Measurements from ENCODE around the gene OTX2. TPM values are rescaled to one million over a fixed set of nuclear protein-coding genes. Genes with fewer than 3 reads are reported as not detected.

OTX2 gene
- total and polyA plus RNA-seq, 2 of the 13 experiments (the other 11 are each of a cell fraction or from before 2014, with no cell fraction given), result not detected

- H3K36me3 ChIP-seq (replicated peaks in 1 of 2; ENCODE audit: control insufficient read depth in 1 of 2, insufficient read depth in 2 of 2, low read length in 2 of 2), result no peaks in the 10 kb centered on the region
- no peak overlapping the region for H3K4me3 ChIP-seq (replicated peaks in 1 of 3; ENCODE audit: insufficient read depth in 1 of 3, low read depth in 2 of 3, low read length in 3 of 3)
- no peaks in the 10 kb centered on the region for H3K4me1 ChIP-seq (ENCODE audit: insufficient read depth, low read length)
- no peaks in the 10 kb centered on the region for H4K20me1 ChIP-seq (ENCODE audit: insufficient read depth, low read length)
- FAIRE-seq (no peak), ATAC-seq (no peak), DNase-seq (ENCODE audit: low spot score) (no peak)
- no peak overlapping the region for H2AFZ ChIP-seq (ENCODE audit: low read length)
- POLR2A ChIA-PET, result no interaction called here
- no TSS peak for BruUV-seq (replicated peaks)
- in situ Hi-C loops (cut with HindIII; ENCODE audit: extremely low pct_ligation_motif_present, low pct_unique_long_range_greater_than_20kb) (no loop called here), intact Hi-C loops (cut with micrococcal nuclease; ENCODE audit: unreplicated experiment) (no loop called here)
- no peaks in the 10 kb centered on the region for H3K79me2 ChIP-seq (ENCODE audit: insufficient read depth, low read length)
- no peak overlapping the region for H3K9ac ChIP-seq (ENCODE audit: insufficient read depth, low read depth, low read length)
- no peak overlapping the region for H3K4me2 ChIP-seq (ENCODE audit: low read depth, low read length)
- H3K27me3 ChIP-seq (ENCODE audit: control insufficient read depth in 1 of 2, insufficient read depth in 2 of 2, low read length in 2 of 2), result no peaks in the 10 kb centered on the region
- WGBS (ENCODE audit: low lambda C conversion rate), result 30% methylated on average over 3 of the region's 3 CpGs
- no peak overlapping the region for H3K27ac ChIP-seq (ENCODE audit: extremely low read length, insufficient read depth, low read length)
- TF ChIP-seq ZFP36L2 (CRISPR knock-in tag; IDR thresholded peaks at IDR 0.05) (no peak), ZSCAN12 (CRISPR knock-in tag; IDR thresholded peaks at IDR 0.05) (no peak), PTBP1 (IDR thresholded peaks at IDR 0.05; ENCODE audit: low read depth, low read length, poor library complexity, severe bottlenecking) (no peak)
- H3K9me3 ChIP-seq (ENCODE audit: low read length), result no peaks in the 10 kb centered on the region
- CTCF ChIA-PET (ENCODE audit: low intra/inter-chr PET ratio, low total read pairs), result no interaction called here
Measured at GRCh38 chr14:56753396-56753795, 56.9 kb downstream of the OTX2 start.

DNA sequence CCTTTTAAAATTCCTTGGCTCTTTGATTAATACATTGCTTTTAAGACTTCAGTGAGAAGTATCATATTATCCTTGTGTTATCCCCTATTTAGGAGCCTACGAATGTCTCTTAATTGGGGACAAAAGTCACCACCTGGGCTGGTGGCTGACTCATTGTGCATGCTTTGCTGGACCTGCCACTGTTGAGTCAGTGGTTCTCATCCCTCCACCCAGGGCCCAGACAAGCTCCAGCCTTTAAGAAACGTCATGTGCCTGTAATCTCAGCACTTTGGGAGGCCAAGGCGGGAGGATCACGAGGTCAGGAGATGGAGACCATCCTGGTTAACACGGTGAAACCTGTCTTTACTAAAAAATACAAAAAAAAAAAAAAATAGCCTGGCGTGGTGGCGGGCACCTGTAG is 57.9 kb downstream of the OTX2 start:
- Histone ChIP-seq H3K4me3 (replicated peaks in 1 of 3; ENCODE audit: insufficient read depth in 1 of 3, low read depth in 2 of 3, low read length in 3 of 3) (no peak overlapping the region), H3K79me2 (ENCODE audit: insufficient read depth, low read length) (no peaks in the 10 kb centered on the region), H3K27ac (ENCODE audit: extremely low read length, insufficient read depth, low read length) (no peak overlapping the region), H2AFZ (ENCODE audit: low read length) (no peak overlapping the region), H4K20me1 (ENCODE audit: insufficient read depth, low read length) (no peaks in the 10 kb centered on the region), H3K9me3 (ENCODE audit: low read length) (no peaks in the 10 kb centered on the region), H3K4me2 (ENCODE audit: low read depth, low read length) (no peak overlapping the region), H3K27me3 (ENCODE audit: control insufficient read depth in 1 of 2, insufficient read depth in 2 of 2, low read length in 2 of 2) (no peaks in the 10 kb centered on the region), H3K36me3 (replicated peaks in 1 of 2; ENCODE audit: control insufficient read depth in 1 of 2, insufficient read depth in 2 of 2, low read length in 2 of 2) (no peaks in the 10 kb centered on the region), H3K9ac (ENCODE audit: insufficient read depth, low read depth, low read length) (no peak overlapping the region), H3K4me1 (ENCODE audit: insufficient read depth, low read length) (no peaks in the 10 kb centered on the region)
- no TSS peak for BruUV-seq (replicated peaks)
- FAIRE-seq, result no peak
- intact Hi-C loops (cut with micrococcal nuclease; ENCODE audit: unreplicated experiment) (no loop called here), in situ Hi-C loops (cut with HindIII; ENCODE audit: extremely low pct_ligation_motif_present, low pct_unique_long_range_greater_than_20kb) (no loop called here)
- POLR2A ChIA-PET, result no interaction called here
- CTCF ChIA-PET (ENCODE audit: low intra/inter-chr PET ratio, low total read pairs), result no interaction called here
- ATAC-seq, result no peak
- TF ChIP-seq, protein P1, sequence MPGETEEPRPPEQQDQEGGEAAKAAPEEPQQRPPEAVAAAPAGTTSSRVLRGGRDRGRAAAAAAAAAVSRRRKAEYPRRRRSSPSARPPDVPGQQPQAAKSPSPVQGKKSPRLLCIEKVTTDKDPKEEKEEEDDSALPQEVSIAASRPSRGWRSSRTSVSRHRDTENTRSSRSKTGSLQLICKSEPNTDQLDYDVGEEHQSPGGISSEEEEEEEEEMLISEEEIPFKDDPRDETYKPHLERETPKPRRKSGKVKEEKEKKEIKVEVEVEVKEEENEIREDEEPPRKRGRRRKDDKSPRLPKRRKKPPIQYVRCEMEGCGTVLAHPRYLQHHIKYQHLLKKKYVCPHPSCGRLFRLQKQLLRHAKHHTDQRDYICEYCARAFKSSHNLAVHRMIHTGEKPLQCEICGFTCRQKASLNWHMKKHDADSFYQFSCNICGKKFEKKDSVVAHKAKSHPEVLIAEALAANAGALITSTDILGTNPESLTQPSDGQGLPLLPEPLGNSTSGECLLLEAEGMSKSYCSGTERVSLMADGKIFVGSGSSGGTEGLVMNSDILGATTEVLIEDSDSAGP (CRISPR knock-in tag; IDR thresholded peaks at IDR 0.05; ENCODE audit: borderline replicate concordance), result no peak
- no peak for TF ChIP-seq PLSCR1 (CRISPR knock-in tag; IDR thresholded peaks at IDR 0.05; ENCODE audit: borderline replicate concordance)
- TF ChIP-seq FOXO4 (CRISPR knock-in tag; conservative IDR thresholded peaks at IDR 0.05), result no peak
- TF ChIP-seq POLR2AphosphoS2 (IDR thresholded peaks at IDR 0.05; ENCODE audit: low read depth, low read length), result no peak
- no peak for TF ChIP-seq SKI (IDR thresholded peaks at IDR 0.05; ENCODE audit: partially characterized antibody)
- TF ChIP-seq TBX3 (IDR thresholded peaks at IDR 0.05; ENCODE audit: borderline replicate concordance), result no peak
- no peak for TF ChIP-seq MTA1 (CRISPR knock-in tag; IDR thresholded peaks at IDR 0.05; ENCODE audit: borderline replicate concordance)
- no peak for TF ChIP-seq IRF9 (CRISPR knock-in tag; IDR thresholded peaks at IDR 0.05; ENCODE audit: borderline replicate concordance)
- no peak for TF ChIP-seq ZNF136 (CRISPR knock-in tag; IDR thresholded peaks at IDR 0.05; ENCODE audit: low read depth)
- no peak for TF ChIP-seq AHR (CRISPR knock-in tag; IDR thresholded peaks at IDR 0.05)
- no peak for TF ChIP-seq ZSCAN29 (CRISPR knock-in tag; conservative IDR thresholded peaks at IDR 0.05)
- no peak for TF ChIP-seq ZNF143 (CRISPR knock-in tag; IDR thresholded peaks at IDR 0.05)
- 25% methylated on average over 7 of the region's 7 CpGs for WGBS (ENCODE audit: low lambda C conversion rate)
- DNase-seq (ENCODE audit: low spot score), result no peak

Measured in HepG2 (cell line).